PFSK-1 (cell line): ENCODE data around the gene MYMK.

Experiments used
- POLR2AphosphoS5 ChIP-seq: IDR thresholded peaks from 2 replicates; pipeline ENCODE4 v1.6.1; 2012; ENCODE audit warnings: low read depth, mild to moderate bottlenecking, control low read depth, low read length, moderate library complexity
- SIN3A ChIP-seq: IDR thresholded peaks from 2 replicates; pipeline ENCODE4 v1.6.1; 2012; ENCODE audit warnings: mild to moderate bottlenecking, low read length, moderate library complexity, borderline replicate concordance; ENCODE audit not compliant: insufficient read depth
- TAF1 ChIP-seq: IDR thresholded peaks from 2 replicates; pipeline ENCODE4 v1.6.1; 2012; ENCODE audit warnings: low read length, control low read depth, borderline replicate concordance; ENCODE audit not compliant: insufficient read depth
- TF ChIP-seq, protein P1 (sequence below), 2 experiments: IDR thresholded peaks; 2 replicates each; pipeline versions ENCODE4 v1.6.1 to v1.8.0; 2011 to 2012; ENCODE audit warnings: low read depth in 2 of 2, low read length in 2 of 2, control low read depth in 1 of 2, inconsistent platforms in 1 of 2, mild to moderate bottlenecking in 1 of 2, moderate library complexity in 1 of 2; ENCODE audit not compliant: insufficient read depth in 1 of 2

DNA sequence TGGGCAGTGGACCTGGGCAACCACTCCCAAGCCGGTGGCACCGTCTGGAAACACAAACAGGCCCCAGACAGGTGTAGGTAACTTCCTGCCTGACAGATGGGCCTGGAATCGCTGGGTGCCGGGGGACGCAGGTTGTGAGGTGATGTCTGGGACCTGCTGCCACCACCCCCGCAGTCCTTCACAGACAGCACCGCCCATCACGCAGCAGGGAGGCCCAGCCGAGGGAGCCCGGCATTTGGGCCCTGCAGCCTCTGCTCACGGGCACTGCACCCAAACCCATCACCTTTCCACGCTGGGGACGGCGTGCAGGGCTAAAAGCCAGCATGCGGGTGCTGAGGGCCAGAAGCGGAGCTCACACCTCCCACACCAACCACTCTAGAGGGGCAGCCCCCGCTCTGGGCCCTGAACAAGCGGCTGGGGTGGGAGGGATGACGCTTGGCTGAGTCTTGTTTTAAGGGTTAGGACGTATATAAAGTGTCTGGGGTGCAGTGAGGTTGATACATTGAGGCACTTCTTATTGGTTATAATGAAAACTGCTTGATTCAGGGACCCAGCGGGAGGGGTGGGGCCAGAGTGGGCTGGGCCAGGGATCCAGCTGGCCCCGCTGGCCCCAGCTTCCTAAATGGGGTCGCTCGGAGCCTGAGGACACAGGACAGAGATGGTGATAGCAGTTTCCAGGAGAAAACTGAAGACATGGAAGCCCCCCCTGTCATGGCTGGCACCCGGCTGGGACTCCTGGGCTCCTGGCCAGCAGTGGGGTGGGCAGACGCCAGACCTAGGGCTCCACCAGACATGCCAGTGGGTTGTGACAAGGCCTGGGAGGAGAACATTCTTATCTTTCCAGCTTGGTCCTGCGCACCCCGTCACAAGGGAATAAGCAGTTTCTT is 11.3 kb downstream of the MYMK start:
- TF ChIP-seq POLR2AphosphoS5 (no peak), SIN3A (no peak), TAF1 (no peak)
- TF ChIP-seq, protein P1, sequence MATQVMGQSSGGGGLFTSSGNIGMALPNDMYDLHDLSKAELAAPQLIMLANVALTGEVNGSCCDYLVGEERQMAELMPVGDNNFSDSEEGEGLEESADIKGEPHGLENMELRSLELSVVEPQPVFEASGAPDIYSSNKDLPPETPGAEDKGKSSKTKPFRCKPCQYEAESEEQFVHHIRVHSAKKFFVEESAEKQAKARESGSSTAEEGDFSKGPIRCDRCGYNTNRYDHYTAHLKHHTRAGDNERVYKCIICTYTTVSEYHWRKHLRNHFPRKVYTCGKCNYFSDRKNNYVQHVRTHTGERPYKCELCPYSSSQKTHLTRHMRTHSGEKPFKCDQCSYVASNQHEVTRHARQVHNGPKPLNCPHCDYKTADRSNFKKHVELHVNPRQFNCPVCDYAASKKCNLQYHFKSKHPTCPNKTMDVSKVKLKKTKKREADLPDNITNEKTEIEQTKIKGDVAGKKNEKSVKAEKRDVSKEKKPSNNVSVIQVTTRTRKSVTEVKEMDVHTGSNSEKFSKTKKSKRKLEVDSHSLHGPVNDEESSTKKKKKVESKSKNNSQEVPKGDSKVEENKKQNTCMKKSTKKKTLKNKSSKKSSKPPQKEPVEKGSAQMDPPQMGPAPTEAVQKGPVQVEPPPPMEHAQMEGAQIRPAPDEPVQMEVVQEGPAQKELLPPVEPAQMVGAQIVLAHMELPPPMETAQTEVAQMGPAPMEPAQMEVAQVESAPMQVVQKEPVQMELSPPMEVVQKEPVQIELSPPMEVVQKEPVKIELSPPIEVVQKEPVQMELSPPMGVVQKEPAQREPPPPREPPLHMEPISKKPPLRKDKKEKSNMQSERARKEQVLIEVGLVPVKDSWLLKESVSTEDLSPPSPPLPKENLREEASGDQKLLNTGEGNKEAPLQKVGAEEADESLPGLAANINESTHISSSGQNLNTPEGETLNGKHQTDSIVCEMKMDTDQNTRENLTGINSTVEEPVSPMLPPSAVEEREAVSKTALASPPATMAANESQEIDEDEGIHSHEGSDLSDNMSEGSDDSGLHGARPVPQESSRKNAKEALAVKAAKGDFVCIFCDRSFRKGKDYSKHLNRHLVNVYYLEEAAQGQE (IDR thresholded peaks at IDR 0.05; ENCODE audit: insufficient read depth in 1 of 2, low read depth in 2 of 2, low read length in 2 of 2): no peak
